Measurements from ENCODE around the gene CLMN. TPM values are rescaled to one million over a fixed set of nuclear protein-coding genes. Genes with fewer than 3 reads are reported as not detected.

CLMN gene
- total and polyA plus RNA-seq, 8 donors: 17.4 to 78.1 (median 59.8) TPM

- Histone ChIP-seq H3K27ac (no peak overlapping the region), H3K4me3 (no peak overlapping the region), H3K4me1 (peaks cover 14 to 37% (median 32%) of the 10 kb centered on the region in 3 donors), H3K9me3 (no peaks in the 10 kb centered on the region), H3K27me3 (no peaks in the 10 kb centered on the region), H3K36me3 (no peaks in the 10 kb centered on the region)
- intact Hi-C loops (cut with DNase I): no loop called here
- FAIRE-seq: no peak
- TF ChIP-seq CTCF (IDR thresholded peaks at IDR 0.05): no peak
- DNase-seq: no peak
- ATAC-seq: no peak
- WGBS, 2 donors: 95 to 99% methylated on average over 3 of the region's 3 CpGs
These were observed 75.1 kb downstream of the CLMN start for GRCh38 chr14:95244587-95244986.

- H3K4me1 ChIP-seq: peaks cover 11 to 22% (median 19%) of the 10 kb centered on the region in 3 donors
- DNase-seq (no peak), ATAC-seq (no peak), FAIRE-seq (no peak)
- 97 to 99% methylated on average over 1 of the region's 1 CpG for WGBS, 2 donors
- H3K27ac ChIP-seq: peak overlapping the region in 1 of 4 donors; percentile 13
- no peak for TF ChIP-seq CTCF (IDR thresholded peaks at IDR 0.05)
- intact Hi-C loops (cut with DNase I): no loop called here
- H3K27me3 ChIP-seq: no peaks in the 10 kb centered on the region
- no peaks in the 10 kb centered on the region for H3K9me3 ChIP-seq
- no peaks in the 10 kb centered on the region for H3K36me3 ChIP-seq
- H3K4me3 ChIP-seq: no peak overlapping the region
These were observed 76.8 kb downstream of the CLMN start for GRCh38 chr14:95242870-95243269.

GRCh38 chr14:95240859-95241813 lies 78.6 kb downstream of the CLMN start:
- 57 to 60% methylated on average over 6 of the region's 6 CpGs for WGBS, 2 donors
- Histone ChIP-seq H3K36me3 (no peaks in the 10 kb centered on the region), H3K27ac (peak overlapping the region; percentile 25 to 75 (median 58)), H3K27me3 (no peaks in the 10 kb centered on the region), H3K4me3 (no peak overlapping the region), H3K4me1 (peaks cover 11 to 29% (median 26%) of the 10 kb centered on the region in 3 donors), H3K9me3 (no peaks in the 10 kb centered on the region)
- intact Hi-C loops (cut with DNase I): no loop called here
- peak; percentile 41 to 70 (median 65) for ATAC-seq
- no peak for DNase-seq
- no peak for FAIRE-seq
- no peak for TF ChIP-seq CTCF (IDR thresholded peaks at IDR 0.05)

GRCh38 chr14:95238487-95239298 lies 81.0 kb downstream of the CLMN start:
- no peaks in the 10 kb centered on the region for H3K9me3 ChIP-seq
- TF ChIP-seq CTCF (IDR thresholded peaks at IDR 0.05): no peak
- intact Hi-C loops (cut with DNase I): no loop called here
- DNase-seq: no peak
- no peak for ATAC-seq
- H3K27ac ChIP-seq: no peak overlapping the region
- H3K4me3 ChIP-seq: no peak overlapping the region
- 88 to 90% methylated on average over 10 of the region's 10 CpGs for WGBS, 2 donors
- H3K4me1 ChIP-seq: peaks cover 20 to 41% (median 37%) of the 10 kb centered on the region in 3 donors
- H3K27me3 ChIP-seq: no peaks in the 10 kb centered on the region
- no peaks in the 10 kb centered on the region for H3K36me3 ChIP-seq
- FAIRE-seq: no peak
